Measurements from ENCODE around the gene SLC31A2.
"Not testable (repeated sequence)": the region's sequence is repeated elsewhere in the genome, so short reads cannot be mapped to it uniquely, and the experiment has no call there.

SLC31A2 gene

DNA sequence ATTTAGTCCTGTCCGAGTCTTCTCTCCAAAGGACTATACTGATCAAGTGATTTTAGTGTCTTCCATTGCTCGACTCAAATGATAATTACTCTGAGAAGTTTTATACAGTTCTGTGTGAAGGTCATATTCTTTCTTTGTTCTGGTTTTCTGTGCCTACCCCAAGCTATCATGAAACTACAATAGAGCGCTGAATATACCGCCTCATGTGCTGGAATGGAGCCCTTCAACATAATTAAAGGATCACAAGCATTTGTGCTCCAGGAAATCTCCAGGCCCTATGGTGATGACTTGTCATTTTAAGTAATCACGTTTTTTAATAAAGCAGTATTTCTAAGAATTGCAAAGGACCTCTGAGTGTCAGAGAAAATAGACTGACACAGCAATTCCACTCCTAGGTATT lies 10.9 kb upstream of the SLC31A2 start:
- no peak for TF ChIP-seq GATA1 (IDR thresholded peaks at IDR 0.05; ENCODE audit: low read depth, low read length)
- TF ChIP-seq POLR2A (IDR thresholded peaks at IDR 0.05; ENCODE audit: low read length), result no peak
- DNase-seq, result no peak

DNA sequence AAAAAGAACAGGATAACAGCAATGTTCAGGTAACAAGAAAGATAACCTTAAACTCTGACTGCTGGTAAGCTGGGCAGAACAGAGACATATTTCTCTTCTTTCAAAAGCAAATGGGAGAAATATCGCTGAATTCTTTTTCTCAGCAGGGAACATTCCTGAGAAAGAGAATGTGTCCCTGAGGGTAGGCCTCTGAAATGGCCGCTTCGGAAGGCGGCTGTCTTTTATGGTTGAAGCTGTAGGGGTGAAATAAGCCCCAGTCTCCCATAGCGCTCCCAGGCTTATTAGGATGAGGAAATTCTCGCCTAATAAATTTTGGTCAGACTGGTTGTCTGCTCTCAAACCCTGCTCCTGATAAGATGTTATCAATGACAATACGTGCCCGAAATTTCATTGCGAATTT lies 9.9 kb upstream of the SLC31A2 start:
- not testable (repeated sequence) for DNase-seq

DNA sequence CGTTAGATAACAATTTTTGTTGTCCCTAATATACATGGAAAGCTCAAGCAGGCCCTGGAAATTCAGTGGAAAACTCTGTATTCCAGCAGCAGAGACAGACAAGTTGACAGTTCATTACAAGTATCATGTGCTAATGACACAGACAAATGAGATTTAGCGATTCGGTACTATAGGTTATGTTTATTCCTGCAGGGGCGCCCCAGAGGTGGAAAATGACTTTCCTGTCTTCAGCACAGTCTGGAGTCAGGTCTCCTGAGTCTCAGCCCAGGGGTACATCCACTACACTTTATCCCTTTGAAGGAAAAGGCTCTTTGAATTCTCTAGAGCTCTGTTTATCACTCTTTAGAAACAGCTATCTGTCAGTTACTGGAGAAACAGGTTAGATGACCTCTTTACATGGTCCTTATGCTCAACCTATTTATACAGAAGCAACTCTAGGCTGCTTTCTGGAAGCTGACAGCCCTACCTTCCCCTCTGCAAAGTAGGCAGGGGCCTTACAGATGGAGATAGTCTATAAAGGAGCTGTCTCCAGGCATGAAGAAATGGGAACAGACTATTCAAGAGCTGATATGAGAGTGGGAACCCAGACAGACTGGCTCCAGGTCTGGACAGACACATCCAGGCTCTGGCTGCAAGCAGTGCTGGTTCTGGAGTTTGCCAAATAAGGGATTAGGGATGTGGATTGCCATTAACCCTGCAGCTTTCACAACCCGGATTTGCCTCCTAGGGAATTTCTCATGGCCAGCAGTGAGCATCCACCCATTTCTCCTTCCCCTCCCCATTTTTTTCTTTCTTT lies 7.2 kb upstream of the SLC31A2 start:
- no peak for TF ChIP-seq POLR2A (IDR thresholded peaks at IDR 0.05; ENCODE audit: low read length)
- no peak for TF ChIP-seq GATA1 (IDR thresholded peaks at IDR 0.05; ENCODE audit: low read depth, low read length)
- DNase-seq, result no peak

DNA sequence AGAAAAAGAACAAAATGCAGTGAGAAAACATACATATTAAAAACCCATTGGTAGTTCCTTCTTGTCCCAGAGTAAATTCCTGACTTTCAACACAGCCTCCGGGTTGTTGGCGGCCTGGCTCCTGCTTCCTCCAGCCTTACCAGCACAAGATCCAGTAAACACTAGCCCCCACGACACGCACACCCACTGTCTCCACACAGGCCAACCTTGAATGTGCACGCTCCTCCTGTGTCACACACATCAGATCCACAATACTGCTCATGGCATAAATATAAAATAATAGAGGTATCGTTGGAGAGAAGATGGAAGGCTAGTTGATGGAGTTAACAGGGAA lies 2.5 kb upstream of the SLC31A2 start:
- no peak for DNase-seq
- TF ChIP-seq GATA1 (IDR thresholded peaks at IDR 0.05; ENCODE audit: low read depth, low read length), result no peak
- no peak for TF ChIP-seq POLR2A (IDR thresholded peaks at IDR 0.05; ENCODE audit: low read length)

DNA sequence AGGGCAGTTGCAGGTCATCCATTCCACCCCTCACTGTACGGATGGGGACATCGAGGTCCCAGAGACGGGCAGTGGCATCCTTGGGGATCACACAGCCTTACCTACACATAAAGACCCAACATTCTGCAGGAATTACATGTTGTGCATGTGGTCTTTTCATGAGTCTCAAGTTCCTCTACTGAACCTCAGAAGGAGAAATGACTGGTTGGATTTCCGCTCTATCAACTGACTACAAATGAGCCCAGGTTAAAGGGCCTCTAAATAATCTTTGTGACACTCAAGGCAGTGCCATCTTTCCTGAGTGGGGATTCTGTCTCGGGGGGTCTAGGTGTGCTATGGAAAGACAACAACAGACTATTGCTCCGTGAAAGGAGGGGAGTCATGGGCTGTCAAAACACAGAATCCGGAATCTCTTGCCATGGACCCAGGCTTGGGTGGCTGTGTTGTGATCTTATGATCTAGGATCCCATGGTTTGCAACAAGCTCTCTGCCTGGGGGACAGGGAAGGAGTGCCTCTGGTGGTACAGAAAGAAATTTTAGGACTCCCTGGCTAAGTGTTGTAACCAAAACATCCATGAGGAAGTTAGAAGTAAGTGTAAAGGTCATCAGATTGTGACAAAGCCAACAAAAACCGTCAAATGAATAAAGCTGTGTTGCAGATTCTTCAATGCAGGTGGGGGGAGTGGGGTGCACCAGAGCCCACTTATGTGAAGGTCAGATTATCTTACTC lies 1.9 kb upstream of the SLC31A2 start:
- DNase-seq, result no peak
- TF ChIP-seq GATA1 (IDR thresholded peaks at IDR 0.05; ENCODE audit: low read depth, low read length), result no peak

DNA sequence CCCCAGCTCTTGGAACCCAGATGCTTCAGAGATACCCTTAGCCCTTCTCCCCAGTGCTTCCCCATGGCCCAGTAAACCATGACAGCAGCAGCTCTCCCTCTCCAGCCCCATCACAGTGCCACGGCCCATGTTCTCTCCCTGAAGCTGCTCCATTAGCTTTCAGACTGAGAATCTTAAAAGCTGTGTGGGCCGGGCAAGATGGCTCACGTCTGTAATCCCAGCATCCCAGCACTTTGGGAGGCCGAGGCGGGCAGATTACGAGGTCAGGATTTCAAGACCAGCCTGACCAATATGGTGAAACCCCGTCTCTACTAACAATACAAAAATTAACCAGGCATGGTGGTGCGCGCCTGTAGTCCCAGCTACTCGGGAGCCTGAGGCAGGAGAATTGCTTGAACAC lies 1.2 kb upstream of the SLC31A2 start:
- DNase-seq, result not testable (repeated sequence)

DNA sequence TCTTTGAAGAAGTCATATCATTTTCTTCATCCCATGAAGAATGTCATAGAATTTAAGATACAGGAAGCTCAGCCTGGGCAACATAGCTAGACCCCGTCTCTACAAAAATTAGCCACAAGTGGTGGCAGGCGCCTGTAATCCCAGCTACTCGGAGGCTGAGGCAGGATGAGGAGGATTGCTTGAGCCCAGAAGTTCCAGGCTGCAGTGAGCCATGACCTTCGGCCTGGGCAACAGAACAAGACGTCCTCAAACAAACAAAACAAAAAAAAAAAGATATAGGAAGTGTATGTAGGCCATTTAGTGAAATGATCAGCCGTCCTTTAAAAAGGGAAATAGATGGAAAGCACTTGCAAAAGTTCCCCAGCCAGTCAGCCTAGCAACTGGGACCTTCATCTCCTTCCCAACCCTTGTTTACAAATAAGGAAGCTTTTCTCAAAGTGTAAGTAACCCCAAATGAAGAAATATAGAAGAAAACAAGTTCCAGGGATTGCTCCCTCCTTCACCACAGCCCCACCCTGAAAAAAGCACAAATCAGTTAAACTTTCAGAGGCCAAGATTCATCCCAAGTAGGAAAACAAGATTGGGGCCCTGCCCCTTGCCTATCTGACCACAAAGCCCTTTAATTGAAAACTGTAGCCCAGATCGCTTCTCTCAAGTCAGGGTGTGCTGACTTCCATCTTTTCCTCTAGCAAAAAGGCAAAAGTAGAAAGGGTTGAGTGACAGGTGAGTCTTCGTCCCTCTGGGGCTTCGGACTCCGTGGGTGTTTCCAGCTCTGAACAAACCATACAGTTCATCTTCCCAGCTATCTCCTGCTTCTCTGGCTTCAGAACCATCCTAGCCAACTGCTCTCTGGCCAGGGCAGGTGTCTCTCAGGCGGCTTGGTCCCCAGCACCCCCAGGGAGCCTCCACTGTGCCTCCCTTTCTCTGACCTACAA lies 1.2 kb downstream of the SLC31A2 start:
- no peak for TF ChIP-seq GATA1 (IDR thresholded peaks at IDR 0.05; ENCODE audit: low read depth, low read length)
- no peak for TF ChIP-seq POLR2A (IDR thresholded peaks at IDR 0.05; ENCODE audit: low read length)
- DNase-seq, result no peak

DNA sequence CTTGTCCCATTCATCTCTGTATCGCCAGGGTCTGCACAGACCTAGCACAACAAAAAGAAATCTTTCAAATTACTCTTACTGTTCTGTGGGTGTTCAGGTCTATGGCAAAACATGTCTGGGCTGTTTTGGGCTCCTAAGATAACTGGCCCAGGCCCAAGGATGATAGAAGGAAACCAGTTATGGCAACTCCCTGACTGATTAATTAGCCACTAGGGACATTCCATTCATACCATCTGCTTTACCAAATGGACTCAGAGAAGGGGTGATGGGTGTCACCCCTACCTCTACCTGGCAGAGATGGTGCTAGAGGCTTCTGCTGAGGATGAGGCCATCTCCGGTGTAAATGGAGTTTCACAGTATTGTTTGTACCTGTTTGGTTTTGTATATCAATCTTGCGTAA lies 1.9 kb downstream of the SLC31A2 start:
- TF ChIP-seq POLR2A (IDR thresholded peaks at IDR 0.05; ENCODE audit: low read length) (no peak), GATA1 (IDR thresholded peaks at IDR 0.05; ENCODE audit: low read depth, low read length) (no peak)
- DNase-seq, result no peak

DNA sequence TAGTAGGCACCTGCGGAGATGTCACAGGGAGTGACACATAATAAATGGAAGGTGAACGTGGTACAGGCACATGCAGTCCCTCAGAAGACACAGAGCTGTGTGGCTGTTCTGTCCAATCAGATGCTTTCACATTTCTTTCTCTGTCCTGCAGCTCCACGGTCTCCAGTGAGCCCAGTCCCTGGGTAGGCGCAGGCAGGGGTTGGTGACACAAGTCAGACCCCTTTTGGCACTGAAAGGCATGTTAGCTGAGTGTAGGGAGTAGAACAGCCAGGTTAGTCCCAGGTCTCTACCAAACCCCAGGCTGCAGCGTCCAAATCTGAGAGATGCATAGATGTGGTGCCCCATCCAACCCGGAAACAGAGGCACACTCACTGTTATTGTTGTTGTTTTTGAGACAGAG lies 2.8 kb downstream of the SLC31A2 start:
- no peak for TF ChIP-seq GATA1 (IDR thresholded peaks at IDR 0.05; ENCODE audit: low read depth, low read length)
- no peak for TF ChIP-seq POLR2A (IDR thresholded peaks at IDR 0.05; ENCODE audit: low read length)
- no peak for DNase-seq

DNA sequence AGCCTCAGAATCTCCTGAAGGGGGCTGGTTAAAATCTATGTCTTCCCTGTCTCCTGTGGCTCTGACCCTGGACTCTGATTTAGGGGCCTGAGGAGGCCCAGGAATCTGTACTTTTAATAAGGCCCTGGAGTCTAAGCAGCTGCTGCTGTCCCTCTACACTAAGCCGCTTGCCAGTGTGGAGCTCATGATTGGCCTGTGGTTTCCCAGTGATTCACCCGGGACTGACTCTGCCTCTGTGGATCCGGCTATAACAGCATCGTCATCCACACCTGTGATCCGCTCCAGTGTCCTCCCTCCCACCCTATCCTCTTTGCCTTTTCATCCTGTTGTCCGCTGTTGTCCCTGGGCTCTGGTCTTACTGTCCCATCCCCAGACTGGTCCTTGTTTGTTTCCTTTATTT lies 3.7 kb downstream of the SLC31A2 start:
- DNase-seq, result no peak
- no peak for TF ChIP-seq POLR2A (IDR thresholded peaks at IDR 0.05; ENCODE audit: low read length)
- TF ChIP-seq GATA1 (IDR thresholded peaks at IDR 0.05; ENCODE audit: low read depth, low read length), result no peak

DNA sequence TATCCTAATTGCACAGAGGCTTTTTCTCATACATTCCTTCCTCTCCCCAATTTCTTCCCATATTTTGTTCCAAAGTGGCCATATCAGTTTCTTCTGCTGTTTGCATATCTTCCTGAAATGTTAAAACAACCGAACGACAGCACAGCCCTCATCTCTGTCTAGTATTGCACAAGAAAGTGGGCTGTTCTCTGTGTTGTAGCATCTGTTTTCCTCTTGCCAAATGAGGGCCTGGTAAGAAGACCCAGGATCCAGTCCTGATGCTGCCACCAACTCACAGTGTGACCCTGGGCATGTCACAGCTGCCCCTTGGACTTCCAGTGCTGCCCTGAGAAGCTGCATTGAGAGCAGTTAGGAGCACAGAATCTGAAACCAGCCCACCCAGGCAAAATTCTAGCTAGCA lies 4.1 kb downstream of the SLC31A2 start:
- no peak for DNase-seq

DNA sequence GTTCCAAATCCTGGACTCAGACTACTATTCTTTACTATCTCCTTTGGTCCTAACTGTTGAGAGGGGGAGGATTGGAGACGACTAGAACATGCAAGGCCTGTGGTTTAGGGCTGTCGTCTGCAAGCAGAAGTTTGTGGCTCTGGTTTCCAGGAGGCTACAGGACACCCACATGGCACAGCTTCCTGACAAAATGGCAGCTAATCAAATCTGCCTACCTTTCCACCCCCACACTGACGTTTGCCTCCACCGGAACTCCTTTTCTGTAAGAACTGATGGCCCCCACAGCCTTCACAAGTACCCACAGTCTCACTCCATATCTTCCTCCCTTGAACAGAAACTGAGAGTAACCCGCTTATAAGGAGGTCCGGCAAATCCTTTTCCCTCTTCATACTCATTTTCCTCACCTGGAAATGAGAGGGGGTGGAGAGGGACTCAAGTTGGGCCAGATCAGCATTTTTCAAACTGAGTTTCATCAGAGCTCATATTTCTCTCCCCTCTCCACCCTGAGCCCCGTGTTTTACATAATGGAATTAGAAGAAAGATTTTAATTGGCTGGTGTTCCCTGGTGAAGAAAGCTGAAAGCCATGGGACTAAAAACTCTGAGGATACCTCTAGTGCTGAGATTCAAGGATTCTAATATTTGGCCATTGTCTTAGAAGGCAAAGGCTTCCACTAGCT lies 5.2 kb downstream of the SLC31A2 start:
- DNase-seq, result no peak

More for the DNA sequence above, 4.1 kb downstream of the SLC31A2 start:
- no peak for TF ChIP-seq POLR2A (IDR thresholded peaks at IDR 0.05; ENCODE audit: low read length)
- TF ChIP-seq GATA1 (IDR thresholded peaks at IDR 0.05; ENCODE audit: low read depth, low read length), result no peak

DNA sequence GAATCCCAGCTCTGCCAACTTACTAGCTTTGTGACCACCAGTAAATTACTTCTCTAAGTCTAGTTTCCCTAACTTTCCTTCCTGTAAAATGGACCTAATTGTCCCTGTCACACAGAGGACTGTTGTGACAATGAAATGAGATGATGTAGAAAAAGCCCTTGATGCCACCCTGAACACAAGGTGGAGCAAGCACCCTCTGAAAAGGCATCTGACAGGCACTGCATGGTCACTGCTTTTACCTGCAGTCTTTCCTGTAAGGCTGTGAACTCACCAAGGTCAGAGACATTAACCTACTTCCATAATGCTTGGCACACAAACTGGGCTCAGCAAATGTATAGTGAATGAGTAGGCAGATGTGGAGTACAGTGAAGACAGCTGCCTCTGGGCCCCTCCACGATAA lies 6.1 kb downstream of the SLC31A2 start:
- no peak for DNase-seq
- TF ChIP-seq GATA1 (IDR thresholded peaks at IDR 0.05; ENCODE audit: low read depth, low read length) (no peak), POLR2A (IDR thresholded peaks at IDR 0.05; ENCODE audit: low read length) (no peak)

More for the DNA sequence above, 5.2 kb downstream of the SLC31A2 start:
- no peak for TF ChIP-seq POLR2A (IDR thresholded peaks at IDR 0.05; ENCODE audit: low read length)
- TF ChIP-seq GATA1 (IDR thresholded peaks at IDR 0.05; ENCODE audit: low read depth, low read length), result no peak

DNA sequence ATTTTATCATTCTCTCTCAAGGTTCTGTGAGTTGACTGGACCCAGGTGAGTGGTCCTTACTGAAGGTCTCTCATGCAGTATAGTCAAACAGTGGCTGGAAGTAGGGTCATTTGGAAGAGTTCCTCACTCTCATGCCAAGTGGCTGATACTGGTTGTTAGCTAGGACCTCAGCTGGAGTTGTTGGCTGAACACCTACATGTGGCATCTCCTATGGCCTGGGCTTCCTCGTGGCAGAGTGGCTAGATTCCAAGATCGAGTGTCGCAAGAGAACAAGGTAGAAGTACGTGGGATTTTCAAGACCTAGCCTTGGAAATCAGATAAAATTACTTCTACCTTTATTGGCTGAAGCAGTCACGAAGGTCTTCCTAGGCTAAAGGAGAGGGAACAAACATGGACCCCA lies 7.6 kb downstream of the SLC31A2 start:
- no peak for TF ChIP-seq POLR2A (IDR thresholded peaks at IDR 0.05; ENCODE audit: low read length)
- TF ChIP-seq GATA1 (IDR thresholded peaks at IDR 0.05; ENCODE audit: low read depth, low read length), result no peak
- no peak for DNase-seq
